ENCODE measurements around the gene PADI6. TPM values are rescaled to one million over a fixed set of nuclear protein-coding genes. Genes with fewer than 3 reads are reported as not detected.

The PADI6 gene
- total and polyA plus RNA-seq, 10 of the 15 experiments (the other 5 are each of a cell fraction or from before 2014, with no cell fraction given), result not detected

- CTCF ChIA-PET, result interaction anchor here (0.7 kb wide), 1 partner anchor 685 kb away, joined by 4 read pairs; no protein-coding TSS in a partner anchor
- WGBS (ENCODE audit: insufficient coverage, insufficient replicate concordance, low lambda C conversion rate, missing lambda C conversion rate), result 93% methylated on average over 20 of the region's 20 CpGs
- in situ Hi-C loops (cut with MboI), result no loop called here
Measured at GRCh38 chr1:17416389-17416788, 44.4 kb downstream of the PADI6 start.

GRCh38 chr1:17419626-17420328, 47.8 kb downstream of the PADI6 start:
- Histone ChIP-seq H4K20me1 (ENCODE audit: control insufficient read depth, insufficient read depth) (no peaks in the 10 kb centered on the region), H3K79me2 (ENCODE audit: control insufficient read depth, insufficient read depth, low read length) (no peaks in the 10 kb centered on the region; the same call in 1 of the 2 replicates), H3K4me1 (ENCODE audit: control insufficient read depth, insufficient read depth, low read length) (no peaks in the 10 kb centered on the region), H3K36me3 (ENCODE audit: control insufficient read depth in 2 of 2, insufficient read depth in 2 of 2, low read length in 1 of 2) (peaks cover 45 to 50% of the 10 kb centered on the region in 2 experiments), H3K9me3 (replicated peaks; ENCODE audit: control insufficient read depth, insufficient read depth, low read length) (no peaks in the 10 kb centered on the region), H3K27me3 (replicated peaks in 1 of 2; ENCODE audit: control insufficient read depth in 2 of 2, insufficient read depth in 2 of 2, low read length in 1 of 2) (no peaks in the 10 kb centered on the region), H3K4me3 (no peak overlapping the region), H3K27ac (ENCODE audit: control insufficient read depth, insufficient read depth) (no peak overlapping the region), H3K4me2 (ENCODE audit: control insufficient read depth, insufficient read depth) (no peak overlapping the region), H3K9ac (ENCODE audit: control insufficient read depth, insufficient read depth, low read length) (no peak overlapping the region), H2AFZ (ENCODE audit: control insufficient read depth, low read depth, low read length) (no peak overlapping the region)
- RAD21 ChIA-PET (ENCODE audit: unreplicated experiment), result no interaction called here
- POLR2A ChIA-PET, result no interaction called here
- BruUV-seq (replicated peaks), result no TSS peak
- intact Hi-C loops (cut with micrococcal nuclease; ENCODE audit: unreplicated experiment) (loop anchor here (2.0 kb wide), 1 partner anchor 65 kb away; no protein-coding TSS in a partner anchor), in situ Hi-C loops (cut with MboI) (no loop called here)
- CTCF ChIA-PET, result interaction anchor here (0.6 to 1.3 kb wide), 5 partner anchors 19 to 286 kb away, joined by 3 to 5 read pairs (median 3); partner anchors contain the start of gene RCC2
- 39% methylated on average over 42 of the region's 42 CpGs for WGBS (ENCODE audit: insufficient coverage, insufficient replicate concordance, low lambda C conversion rate, missing lambda C conversion rate)
- SMC1A ChIA-PET (ENCODE audit: uncharacterized antibody, unreplicated experiment), result no interaction called here
- DNase-seq (ENCODE audit: low read depth, low spot score) (no peak), ATAC-seq (peak; percentile 89), FAIRE-seq (no peak)
- TF ChIP-seq YY1 (IDR thresholded peaks at IDR 0.05; ENCODE audit: low read depth, low read length), result peak; percentile 64
- TF ChIP-seq IKZF2 (IDR thresholded peaks at IDR 0.05), result 0 out of 4 replicates have a peak, but pooled peaks of 1 of the 2 experiments have one; percentile 25
- TF ChIP-seq RUNX3 (IDR thresholded peaks at IDR 0.05; ENCODE audit: low read length), result peak; percentile 48; the same call in 1 of the 2 replicates
- no peak for TF ChIP-seq E2F8 (IDR thresholded peaks at IDR 0.05; ENCODE audit: low read depth, partially characterized antibody)
- peak; percentile 31 for TF ChIP-seq MEF2B (IDR thresholded peaks at IDR 0.05; ENCODE audit: partially characterized antibody, poor library complexity, severe bottlenecking)
- TF ChIP-seq ZBTB33 (IDR thresholded peaks at IDR 0.05), result peak; percentile 71; the same call in 1 of the 2 replicates
- TF ChIP-seq NBN (IDR thresholded peaks at IDR 0.05), result no peak
- peak; percentile 77 for TF ChIP-seq SMC3 (IDR thresholded peaks at IDR 0.05; ENCODE audit: borderline replicate concordance, low read length)
- no peak; the same call in 1 of the 2 replicates for TF ChIP-seq POLR2AphosphoS5 (IDR thresholded peaks at IDR 0.05; ENCODE audit: low read length)

More at GRCh38 chr1:17416389-17416788, 44.4 kb downstream of the PADI6 start:
- H3K4me1 ChIP-seq (ENCODE audit: control insufficient read depth, insufficient read depth, low read length), result no peaks in the 10 kb centered on the region
- H4K20me1 ChIP-seq (ENCODE audit: control insufficient read depth, insufficient read depth), result no peaks in the 10 kb centered on the region
- H3K9ac ChIP-seq (ENCODE audit: control insufficient read depth, insufficient read depth, low read length), result no peak overlapping the region
- no peak for ATAC-seq
- H3K27ac ChIP-seq (ENCODE audit: control insufficient read depth, insufficient read depth), result no peak overlapping the region
- no TSS peak for BruUV-seq (replicated peaks)
- no peaks in the 10 kb centered on the region for H3K9me3 ChIP-seq (replicated peaks; ENCODE audit: control insufficient read depth, insufficient read depth, low read length)
- peaks cover 46 to 56% of the 10 kb centered on the region in 2 experiments for H3K36me3 ChIP-seq (ENCODE audit: control insufficient read depth in 2 of 2, insufficient read depth in 2 of 2, low read length in 1 of 2)
- ChIA-PET RAD21 (ENCODE audit: unreplicated experiment) (no interaction called here), POLR2A (no interaction called here), SMC1A (ENCODE audit: uncharacterized antibody, unreplicated experiment) (no interaction called here)
- no peak for FAIRE-seq
- no peaks in the 10 kb centered on the region for H3K27me3 ChIP-seq (replicated peaks in 1 of 2; ENCODE audit: control insufficient read depth in 2 of 2, insufficient read depth in 2 of 2, low read length in 1 of 2)
- no peak overlapping the region for H3K4me2 ChIP-seq (ENCODE audit: control insufficient read depth, insufficient read depth)
- H3K4me3 ChIP-seq, result no peak overlapping the region
- TF ChIP-seq POLR2A (IDR thresholded peaks at IDR 0.05; ENCODE audit: low read depth, low read length), result peak; percentile 40; the same call in 1 of the 2 replicates
- no peak for TF ChIP-seq GATAD2B (conservative IDR thresholded peaks at IDR 0.05; ENCODE audit: low read depth)
- DNase-seq (ENCODE audit: low read depth, low spot score), result no peak
- no peaks in the 10 kb centered on the region; the same call in 1 of the 2 replicates for H3K79me2 ChIP-seq (ENCODE audit: control insufficient read depth, insufficient read depth, low read length)
- intact Hi-C loops (cut with micrococcal nuclease; ENCODE audit: unreplicated experiment), result no loop called here
- H2AFZ ChIP-seq (ENCODE audit: control insufficient read depth, low read depth, low read length), result no peak overlapping the region
